Prostate gland (tissue), 2 donors: Measurements from ENCODE around the gene SLC25A5.

Experiments used
- POLR2A ChIP-seq: fragments of 450-650 bp; IDR thresholded peaks from one replicate; pipeline ENCODE4 v1.6.1; 2016; ENCODE audit warnings: antibody characterized with exemption, mild to moderate bottlenecking
- TF ChIP-seq, protein P1 (sequence below), 4 experiments: fragments of 200-600 bp in 2 of 4; fragments of 450-650 bp in 2 of 4; sonication (generic) in 2 of 4; IDR thresholded peaks; 1 replicate in 3 of 4; 2 replicates in 1 of 4; pipeline ENCODE4 v1.5.1; 2016 to 2019; ENCODE audit warnings: antibody characterized with exemption in 4 of 4, mild to moderate bottlenecking in 2 of 4, moderate library complexity in 2 of 4

DNA sequence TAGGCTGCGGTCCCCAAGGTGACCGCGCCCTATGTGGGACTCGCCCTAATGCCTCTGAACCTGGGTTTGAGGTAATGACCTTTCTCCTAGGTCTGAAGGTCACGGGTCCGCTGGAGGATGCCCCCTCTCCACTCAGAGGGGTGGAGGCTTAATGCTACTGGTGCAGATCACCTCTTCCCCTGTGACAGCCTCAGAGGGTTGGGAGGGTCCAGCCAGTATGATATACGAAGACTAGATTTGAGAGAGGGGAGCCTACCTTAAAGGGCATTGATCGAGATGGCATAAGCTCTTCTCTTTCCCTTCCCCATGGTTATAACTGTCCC is 1.0 kb downstream of the SLC25A5 start:
- TF ChIP-seq, protein P1, sequence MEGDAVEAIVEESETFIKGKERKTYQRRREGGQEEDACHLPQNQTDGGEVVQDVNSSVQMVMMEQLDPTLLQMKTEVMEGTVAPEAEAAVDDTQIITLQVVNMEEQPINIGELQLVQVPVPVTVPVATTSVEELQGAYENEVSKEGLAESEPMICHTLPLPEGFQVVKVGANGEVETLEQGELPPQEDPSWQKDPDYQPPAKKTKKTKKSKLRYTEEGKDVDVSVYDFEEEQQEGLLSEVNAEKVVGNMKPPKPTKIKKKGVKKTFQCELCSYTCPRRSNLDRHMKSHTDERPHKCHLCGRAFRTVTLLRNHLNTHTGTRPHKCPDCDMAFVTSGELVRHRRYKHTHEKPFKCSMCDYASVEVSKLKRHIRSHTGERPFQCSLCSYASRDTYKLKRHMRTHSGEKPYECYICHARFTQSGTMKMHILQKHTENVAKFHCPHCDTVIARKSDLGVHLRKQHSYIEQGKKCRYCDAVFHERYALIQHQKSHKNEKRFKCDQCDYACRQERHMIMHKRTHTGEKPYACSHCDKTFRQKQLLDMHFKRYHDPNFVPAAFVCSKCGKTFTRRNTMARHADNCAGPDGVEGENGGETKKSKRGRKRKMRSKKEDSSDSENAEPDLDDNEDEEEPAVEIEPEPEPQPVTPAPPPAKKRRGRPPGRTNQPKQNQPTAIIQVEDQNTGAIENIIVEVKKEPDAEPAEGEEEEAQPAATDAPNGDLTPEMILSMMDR (IDR thresholded peaks at IDR 0.05) = no peak
- no peak for TF ChIP-seq POLR2A
